ENCODE results near the gene SLC35F4. TPM values are rescaled to one million over a fixed set of nuclear protein-coding genes. Genes with fewer than 3 reads are reported as not detected.

SLC35F4 gene
- total RNA-seq, 2 experiments from 2014 or later = not detected

GRCh38 chr14:57820581-57820980, 45.3 kb downstream of the SLC35F4 start:
- Mint-ChIP-seq H3K4me3 (no peak overlapping the region), H3K27me3 (no peaks in the 10 kb centered on the region), H3K27ac (no peak overlapping the region), H3K9me3 (peaks cover 3% of the 10 kb centered on the region), H3K4me1 (ENCODE audit: low read depth) (no peaks in the 10 kb centered on the region), H3K36me3 (ENCODE audit: low read depth) (no peaks in the 10 kb centered on the region)
- Histone ChIP-seq H3K4me3 (ENCODE audit: low read length) (no peak overlapping the region), H3K4me1 (ENCODE audit: insufficient read depth, low read length) (no peaks in the 10 kb centered on the region), H3K36me3 (ENCODE audit: insufficient read depth, low read length) (no peaks in the 10 kb centered on the region), H3K9me3 (ENCODE audit: control insufficient read depth in 1 of 2, insufficient read depth in 1 of 2, low read length in 2 of 2) (no peaks in the 10 kb centered on the region), H3K27ac (ENCODE audit: low read depth in 1 of 2, low read length in 2 of 2) (no peak overlapping the region), H3K27me3 (ENCODE audit: control insufficient read depth in 1 of 2, insufficient read depth in 2 of 2, low read length in 2 of 2) (no peaks in the 10 kb centered on the region)
- TF ChIP-seq CTCF (IDR thresholded peaks at IDR 0.05) = no peak
- intact Hi-C loops (cut with DNase I, micrococcal nuclease) = no loop called here
- ChIA-PET POLR2A (no interaction called here), CTCF (no interaction called here)
- no peak for ATAC-seq (ENCODE audit: poor library complexity)
- DNase-seq = no peak

GRCh38 chr14:57818511-57818910, 47.4 kb downstream of the SLC35F4 start:
- Mint-ChIP-seq H3K9me3 (no peaks in the 10 kb centered on the region), H3K27ac (no peak overlapping the region), H3K36me3 (ENCODE audit: low read depth) (no peaks in the 10 kb centered on the region), H3K4me1 (ENCODE audit: low read depth) (no peaks in the 10 kb centered on the region), H3K4me3 (no peak overlapping the region), H3K27me3 (no peaks in the 10 kb centered on the region)
- ChIA-PET POLR2A (no interaction called here), CTCF (no interaction called here)
- Histone ChIP-seq H3K27ac (ENCODE audit: low read depth in 1 of 2, low read length in 2 of 2) (no peak overlapping the region), H3K4me3 (ENCODE audit: low read length) (no peak overlapping the region), H3K4me1 (ENCODE audit: insufficient read depth, low read length) (no peaks in the 10 kb centered on the region), H3K9me3 (ENCODE audit: control insufficient read depth in 1 of 2, insufficient read depth in 1 of 2, low read length in 2 of 2) (no peaks in the 10 kb centered on the region), H3K27me3 (ENCODE audit: control insufficient read depth in 1 of 2, insufficient read depth in 2 of 2, low read length in 2 of 2) (no peaks in the 10 kb centered on the region), H3K36me3 (ENCODE audit: insufficient read depth, low read length) (no peaks in the 10 kb centered on the region)
- ATAC-seq (ENCODE audit: poor library complexity) (no peak), DNase-seq (no peak)
- intact Hi-C loops (cut with DNase I, micrococcal nuclease) = no loop called here
- no peak for TF ChIP-seq CTCF (IDR thresholded peaks at IDR 0.05)

GRCh38 chr14:57816568-57817284, 49.2 kb downstream of the SLC35F4 start:
- Histone ChIP-seq H3K27me3 (ENCODE audit: control insufficient read depth in 1 of 2, insufficient read depth in 2 of 2, low read length in 2 of 2) (no peaks in the 10 kb centered on the region), H3K27ac (ENCODE audit: low read depth in 1 of 2, low read length in 2 of 2) (no peak overlapping the region), H3K36me3 (ENCODE audit: insufficient read depth, low read length) (no peaks in the 10 kb centered on the region), H3K9me3 (ENCODE audit: control insufficient read depth in 1 of 2, insufficient read depth in 1 of 2, low read length in 2 of 2) (no peaks in the 10 kb centered on the region), H3K4me3 (ENCODE audit: low read length) (no peak overlapping the region), H3K4me1 (ENCODE audit: insufficient read depth, low read length) (no peaks in the 10 kb centered on the region)
- H3K36me3 Mint-ChIP-seq (ENCODE audit: low read depth) = no peaks in the 10 kb centered on the region
- CTCF ChIA-PET = no interaction called here
- no peak for ATAC-seq (ENCODE audit: poor library complexity)
- H3K4me3 Mint-ChIP-seq = no peak overlapping the region
- POLR2A ChIA-PET = no interaction called here
- intact Hi-C loops (cut with DNase I, micrococcal nuclease) = no loop called here
- no peaks in the 10 kb centered on the region for H3K4me1 Mint-ChIP-seq (ENCODE audit: low read depth)
- H3K9me3 Mint-ChIP-seq = no peaks in the 10 kb centered on the region
- H3K27me3 Mint-ChIP-seq = no peaks in the 10 kb centered on the region
- H3K27ac Mint-ChIP-seq = no peak overlapping the region
- no peak for DNase-seq
- no peak for TF ChIP-seq CTCF (IDR thresholded peaks at IDR 0.05)
